ENCODE data around the gene YKT6.

YKT6 gene

GRCh38 chr7:44157116-44158080, 43.4 kb upstream of the YKT6 start:
- Histone ChIP-seq H3K4me2 (ENCODE audit: low read length) (no peak overlapping the region), H3K9me3 (ENCODE audit: insufficient read depth, low read length) (no peaks in the 10 kb centered on the region), H3K27ac (ENCODE audit: low read length) (no peak overlapping the region), H3K4me3 (ENCODE audit: low read length) (no peak overlapping the region), H3K9ac (ENCODE audit: low read length) (no peak overlapping the region), H3K27me3 (ENCODE audit: low read depth, low read length) (no peaks in the 10 kb centered on the region), H4K20me1 (ENCODE audit: insufficient read depth, low read length) (no peaks in the 10 kb centered on the region), H3K4me1 (ENCODE audit: low read length) (peaks cover under 1% of the 10 kb centered on the region; the same call in 1 of the 2 replicates), H3K36me3 (replicated peaks; ENCODE audit: low read depth, low read length) (no peaks in the 10 kb centered on the region), H3K79me2 (ENCODE audit: low read length) (no peaks in the 10 kb centered on the region), H2AFZ (ENCODE audit: low read depth, low read length) (no peak overlapping the region)
- no peak for TF ChIP-seq EZH2phosphoT487 (IDR thresholded peaks at IDR 0.05; ENCODE audit: low read depth)
- TF ChIP-seq CTCF (IDR thresholded peaks at IDR 0.05; ENCODE audit: low read depth, low read length), result no peak

GRCh38 chr7:44158096-44158872, 42.5 kb upstream of the YKT6 start:
- TF ChIP-seq EZH2phosphoT487 (IDR thresholded peaks at IDR 0.05; ENCODE audit: low read depth), result no peak
- TF ChIP-seq CTCF (IDR thresholded peaks at IDR 0.05; ENCODE audit: low read depth, low read length), result no peak
- Histone ChIP-seq H3K9ac (ENCODE audit: low read length) (no peak overlapping the region), H3K27me3 (ENCODE audit: low read depth, low read length) (no peaks in the 10 kb centered on the region), H3K4me3 (ENCODE audit: low read length) (no peak overlapping the region), H3K27ac (ENCODE audit: low read length) (no peak overlapping the region), H2AFZ (ENCODE audit: low read depth, low read length) (no peak overlapping the region), H4K20me1 (ENCODE audit: insufficient read depth, low read length) (no peaks in the 10 kb centered on the region), H3K79me2 (ENCODE audit: low read length) (no peaks in the 10 kb centered on the region), H3K4me1 (ENCODE audit: low read length) (no peaks in the 10 kb centered on the region), H3K4me2 (ENCODE audit: low read length) (no peak overlapping the region), H3K36me3 (replicated peaks; ENCODE audit: low read depth, low read length) (no peaks in the 10 kb centered on the region), H3K9me3 (ENCODE audit: insufficient read depth, low read length) (no peaks in the 10 kb centered on the region)

- H3K4me1 ChIP-seq (ENCODE audit: low read length), result no peaks in the 10 kb centered on the region
- H3K79me2 ChIP-seq (ENCODE audit: low read length), result no peaks in the 10 kb centered on the region
- no peaks in the 10 kb centered on the region for H3K27me3 ChIP-seq (ENCODE audit: low read depth, low read length)
- no peaks in the 10 kb centered on the region for H4K20me1 ChIP-seq (ENCODE audit: insufficient read depth, low read length)
- no peaks in the 10 kb centered on the region for H3K36me3 ChIP-seq (replicated peaks; ENCODE audit: low read depth, low read length)
- no peak overlapping the region for H3K4me3 ChIP-seq (ENCODE audit: low read length)
- H3K27ac ChIP-seq (ENCODE audit: low read length), result no peak overlapping the region
- no peak overlapping the region for H2AFZ ChIP-seq (ENCODE audit: low read depth, low read length)
- no peaks in the 10 kb centered on the region for H3K9me3 ChIP-seq (ENCODE audit: insufficient read depth, low read length)
- H3K9ac ChIP-seq (ENCODE audit: low read length), result no peak overlapping the region
- no peak for TF ChIP-seq CTCF (IDR thresholded peaks at IDR 0.05; ENCODE audit: low read depth, low read length)
- no peak for TF ChIP-seq EZH2phosphoT487 (IDR thresholded peaks at IDR 0.05; ENCODE audit: low read depth)
- H3K4me2 ChIP-seq (ENCODE audit: low read length), result no peak overlapping the region
These were observed 41.7 kb upstream of the YKT6 start for GRCh38 chr7:44158873-44159631.
